Astrocyte of the spinal cord (primary cell): ENCODE data around the gene HSH2D.
A peak's percentile ranks its signal among the peaks of the same experiment; 100 is the strongest.

ENCODE experiments used
- DNase-seq: peaks from one replicate; pipeline ENCODE4 v3.0.0; 2011; ENCODE audit warnings: low read depth, low spot score
- H3K4me3 ChIP-seq: 2 replicates; pipeline ENCODE4 v1.5.1; 2011; ENCODE audit warnings: low read depth, mild to moderate bottlenecking, low read length, moderate library complexity
- CTCF ChIP-seq: IDR thresholded peaks from 2 replicates; pipeline ENCODE4 v1.5.1; 2012; ENCODE audit warnings: low read depth, mild to moderate bottlenecking, low read length, inconsistent platforms
- in situ Hi-C: cut with HindIII; loops from 2 replicates; pipeline ENCODE4 v1.10.0; 2017; ENCODE audit warnings: low sequenced_read_pairs

Gene HSH2D

GRCh38 chr19:16161840-16162239, 18.4 kb downstream of the HSH2D start:
- DNase-seq: peak; percentile 83
- in situ Hi-C loops: no loop called here
- TF ChIP-seq CTCF: no peak
- no peak overlapping the region for H3K4me3 ChIP-seq

- in situ Hi-C loops: no loop called here
- no peak overlapping the region for H3K4me3 ChIP-seq
- DNase-seq: no peak
- no peak for TF ChIP-seq CTCF
These were observed 20.9 kb downstream of the HSH2D start for GRCh38 chr19:16164222-16164890.

GRCh38 chr19:16166417-16166816, 22.9 kb downstream of the HSH2D start:
- in situ Hi-C loops: no loop called here
- TF ChIP-seq CTCF: no peak
- H3K4me3 ChIP-seq: no peak overlapping the region
- no peak for DNase-seq

DNA sequence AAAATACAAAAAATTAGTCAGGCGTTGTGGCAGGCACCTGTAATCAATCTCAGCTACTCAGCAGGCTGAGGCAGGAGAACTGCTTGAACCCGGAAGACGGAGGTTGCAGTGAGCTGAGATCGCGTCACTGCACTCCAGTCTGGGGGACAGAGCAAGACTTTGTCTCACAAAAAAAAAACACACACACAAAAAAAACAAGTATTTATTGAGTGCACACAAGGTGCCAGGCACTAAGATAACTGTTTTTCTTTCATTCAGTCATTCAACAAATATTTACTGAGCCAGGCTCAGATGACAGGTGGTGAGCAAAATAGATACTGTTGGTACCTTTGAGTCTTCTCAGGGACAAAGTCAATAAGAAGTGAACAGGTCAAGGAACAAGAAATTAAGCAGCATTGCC, 23.6 kb downstream of the HSH2D start:
- no peak overlapping the region for H3K4me3 ChIP-seq
- in situ Hi-C loops: no loop called here
- DNase-seq: no peak
- no peak for TF ChIP-seq CTCF

DNA sequence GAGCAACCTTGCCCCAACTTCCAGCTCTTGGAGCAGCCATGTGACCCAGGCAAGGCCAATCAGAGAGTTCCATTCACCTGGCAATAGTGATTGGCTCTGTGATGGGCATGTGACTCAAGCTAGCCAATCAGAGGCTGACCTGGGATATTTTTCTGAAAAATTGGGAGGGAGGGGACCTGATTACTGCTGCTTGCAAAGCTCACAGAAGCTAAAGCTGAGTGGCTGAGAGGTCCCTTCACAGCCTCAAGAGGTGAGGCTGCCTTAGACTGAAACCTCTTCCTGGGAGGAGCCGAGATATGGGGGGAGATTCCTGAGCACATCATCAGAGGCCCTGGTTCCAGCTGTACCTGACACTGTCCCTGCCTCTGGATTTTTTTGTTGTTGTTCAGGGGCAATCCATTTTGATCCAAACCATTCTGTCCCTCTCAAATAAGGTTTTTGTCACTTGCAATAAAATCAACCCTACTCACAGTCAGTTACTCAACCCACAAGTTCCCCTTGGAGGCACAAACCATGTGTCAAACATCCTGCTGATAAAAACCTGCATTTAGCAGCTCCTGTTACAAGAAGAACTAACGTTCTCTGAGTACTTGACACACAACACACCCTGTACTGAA, 25.1 kb downstream of the HSH2D start:
- H3K4me3 ChIP-seq: no peak overlapping the region
- in situ Hi-C loops: no loop called here
- DNase-seq: no peak
- TF ChIP-seq CTCF: no peak

DNA sequence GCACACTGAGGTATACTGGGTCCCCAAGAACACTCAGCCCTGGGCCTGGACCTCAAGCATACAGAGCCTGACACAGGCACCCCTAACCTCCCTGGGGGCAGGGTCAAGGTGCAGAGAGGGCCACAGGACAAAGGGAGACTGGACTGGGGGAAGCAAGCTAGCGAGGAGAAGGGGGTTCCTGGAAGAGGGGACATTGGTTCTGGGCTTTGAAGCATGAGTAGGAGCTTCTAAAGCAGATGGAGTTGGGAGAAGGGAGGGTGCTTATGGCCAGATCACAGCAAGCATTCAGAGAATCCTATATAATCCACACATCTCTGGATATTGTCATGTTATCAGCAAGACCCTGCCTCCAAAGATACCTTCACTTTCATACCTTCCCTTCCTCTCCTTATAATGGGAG, 26.6 kb downstream of the HSH2D start:
- in situ Hi-C loops: no loop called here
- no peak overlapping the region for H3K4me3 ChIP-seq
- TF ChIP-seq CTCF: no peak
- DNase-seq: no peak
